Glutamatergic neuron (in vitro differentiated cells): Measurements from ENCODE around the gene LEKR1. TPM values are rescaled to one million over a fixed set of nuclear protein-coding genes. Genes with fewer than 3 reads are reported as not detected.
A peak's percentile ranks its signal among the peaks of the same experiment; 100 is the strongest.

Experiments used
- DNase-seq: peaks from one replicate; pipeline ENCODE4 v3.0.0; 2022
- H3K27ac Mint-ChIP-seq: one replicate; pipeline ENCODE4 v1.8.0; 2020; ENCODE audit warnings: mild to moderate bottlenecking, mixed read lengths, inconsistent platforms; ENCODE audit not compliant: unreplicated experiment
- H3K27me3 Mint-ChIP-seq: one replicate; pipeline ENCODE4 v1.8.0; 2020; ENCODE audit warnings: mild to moderate bottlenecking, moderate library complexity, mixed read lengths, inconsistent platforms; ENCODE audit not compliant: unreplicated experiment
- H3K36me3 Mint-ChIP-seq: one replicate; pipeline ENCODE4 v1.8.0; 2020; ENCODE audit warnings: mild to moderate bottlenecking, mixed read lengths, inconsistent platforms; ENCODE audit not compliant: unreplicated experiment
- H3K4me1 Mint-ChIP-seq: one replicate; pipeline ENCODE4 v1.8.0; 2020; ENCODE audit warnings: mild to moderate bottlenecking, low read depth, mixed read lengths, inconsistent platforms; ENCODE audit not compliant: unreplicated experiment
- H3K4me3 Mint-ChIP-seq: one replicate; pipeline ENCODE4 v1.8.0; 2020; ENCODE audit warnings: mild to moderate bottlenecking, mixed read lengths, inconsistent platforms; ENCODE audit not compliant: unreplicated experiment
- H3K9me3 Mint-ChIP-seq: one replicate; pipeline ENCODE4 v1.8.0; 2020; ENCODE audit warnings: mild to moderate bottlenecking, moderate library complexity, mixed read lengths, inconsistent platforms; ENCODE audit not compliant: unreplicated experiment
- CTCF ChIP-seq: fragments of 200-600 bp; sonication (generic); IDR thresholded peaks from one replicate; pipeline ENCODE4 v1.5.0; 2021; ENCODE audit not compliant: partially characterized antibody, unreplicated experiment
- total RNA-seq: library from RNA; stranded (reverse); fragmentation: NEBNext Ultra II Directional; extraction: Animal tissue kit (Norgen Biotek cat#: 25700); gene quantifications from one replicate; pipeline ENCODE4 v1.2.1, GENCODE V29; 2021; ENCODE audit not compliant: unreplicated experiment

Gene LEKR1
- total RNA-seq, 1 donor from 2014 or later = 0.56 TPM

GRCh38 chr3:157086060-157086750, 260.1 kb downstream of the LEKR1 start:
- Mint-ChIP-seq H3K27ac (no peak overlapping the region), H3K9me3 (peaks cover 7% of the 10 kb centered on the region), H3K27me3 (peaks cover 2% of the 10 kb centered on the region), H3K4me3 (no peak overlapping the region), H3K4me1 (peaks cover 35% of the 10 kb centered on the region), H3K36me3 (no peaks in the 10 kb centered on the region)
- DNase-seq = no peak
- TF ChIP-seq CTCF = no peak

- Mint-ChIP-seq H3K36me3 (no peaks in the 10 kb centered on the region), H3K9me3 (peaks cover 4% of the 10 kb centered on the region), H3K27me3 (peaks cover 2% of the 10 kb centered on the region), H3K27ac (no peak overlapping the region), H3K4me1 (peaks cover 31% of the 10 kb centered on the region), H3K4me3 (no peak overlapping the region)
- no peak for DNase-seq
- no peak for TF ChIP-seq CTCF
Measured at GRCh38 chr3:157086775-157087174, 260.6 kb downstream of the LEKR1 start.

- Mint-ChIP-seq H3K4me1 (peaks cover 25% of the 10 kb centered on the region), H3K27ac (peak overlapping the region; percentile 98), H3K4me3 (no peak overlapping the region), H3K27me3 (no peaks in the 10 kb centered on the region), H3K9me3 (peaks cover 4% of the 10 kb centered on the region), H3K36me3 (no peaks in the 10 kb centered on the region)
- no peak for TF ChIP-seq CTCF
- DNase-seq = no peak
Measured at GRCh38 chr3:157087373-157087772, 261.2 kb downstream of the LEKR1 start.

GRCh38 chr3:157087780-157088600, 261.8 kb downstream of the LEKR1 start:
- Mint-ChIP-seq H3K27ac (peak overlapping the region; percentile 98), H3K4me1 (peaks cover 25% of the 10 kb centered on the region), H3K27me3 (no peaks in the 10 kb centered on the region), H3K9me3 (peaks cover 4% of the 10 kb centered on the region), H3K4me3 (peak overlapping the region; percentile 83), H3K36me3 (no peaks in the 10 kb centered on the region)
- TF ChIP-seq CTCF = no peak
- no peak for DNase-seq
